ENCODE results near the gene MRPL11. TPM values are rescaled to one million over a fixed set of nuclear protein-coding genes. Genes with fewer than 3 reads are reported as not detected.

Gene MRPL11
- total and polyA plus RNA-seq, 2 donors (not counting 3 experiments of a cell fraction or from before 2014, with no cell fraction given), result 54.9 to 69.1 TPM

DNA sequence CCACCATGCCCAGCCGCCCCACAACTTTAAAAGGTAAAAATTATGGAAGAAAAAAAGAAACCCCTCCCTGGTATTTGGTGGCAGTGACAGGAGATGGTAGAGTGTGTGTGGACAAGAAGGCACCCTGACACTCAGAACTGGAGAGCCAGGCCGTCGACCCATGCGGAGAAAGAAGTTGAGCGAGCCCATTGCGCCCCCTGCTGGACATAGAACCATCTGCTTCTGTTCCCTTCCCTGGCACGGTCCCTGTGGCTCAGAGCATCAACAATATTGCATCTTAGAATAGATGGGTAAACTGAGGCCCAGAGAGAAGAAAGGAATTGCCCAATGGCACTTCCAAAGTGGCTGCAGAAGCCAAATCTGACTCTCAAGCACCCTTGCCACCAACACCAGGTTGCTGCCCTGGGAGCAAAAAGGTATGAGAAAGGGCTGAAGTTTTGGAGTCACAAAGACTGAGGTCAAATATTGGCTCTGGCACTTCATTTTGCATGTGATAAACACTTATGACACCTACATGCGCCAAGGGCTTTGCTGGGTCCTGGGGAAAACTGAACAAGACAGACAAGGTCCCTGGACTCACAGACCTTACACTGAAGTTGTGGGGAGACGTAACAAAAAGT lies 8.6 kb downstream of the MRPL11 start:
- Histone ChIP-seq H4K20me1 (replicated peaks; ENCODE audit: control insufficient read depth, extremely low read depth, insufficient read depth, low read length) (no peaks in the 10 kb centered on the region), H3K9me3 (replicated peaks; ENCODE audit: control insufficient read depth, insufficient read depth, low read length) (no peaks in the 10 kb centered on the region), H3K36me3 (ENCODE audit: control insufficient read depth in 2 of 2, extremely low read depth in 1 of 2, insufficient read depth in 2 of 2, low read length in 2 of 2) (peaks cover 1% of the 10 kb centered on the region in 2 experiments), H3K4me1 (ENCODE audit: control insufficient read depth, extremely low read depth, insufficient read depth, low read length) (no peaks in the 10 kb centered on the region), H3K79me2 (ENCODE audit: control insufficient read depth, insufficient read depth, low read length) (no peaks in the 10 kb centered on the region), H3K4me2 (ENCODE audit: insufficient read depth, low read length) (no peak overlapping the region), H2AFZ (ENCODE audit: low read depth, low read length) (no peak overlapping the region), H3K4me3 (replicated peaks in 1 of 3; ENCODE audit: insufficient read depth in 1 of 3, low read depth in 1 of 3, low read length in 3 of 3) (no peak overlapping the region), H3K27ac (ENCODE audit: insufficient read depth, low read depth, low read length) (no peak overlapping the region), H3K27me3 (ENCODE audit: control insufficient read depth in 2 of 2, insufficient read depth in 2 of 2, low read length in 2 of 2) (no peaks in the 10 kb centered on the region), H3K9ac (replicated peaks; ENCODE audit: extremely low read depth, insufficient read depth, low read length) (no peak overlapping the region), H3K9me1 (replicated peaks; ENCODE audit: control insufficient read depth, extremely low read depth, insufficient read depth, low read length) (no peaks in the 10 kb centered on the region)
- peak; percentile 91 for FAIRE-seq
- intact Hi-C loops (cut with micrococcal nuclease) (loop anchor here (1.0 kb wide), 1 partner anchor 22 kb away; no protein-coding TSS in a partner anchor), dilution Hi-C loops (cut with MboI; ENCODE audit: extremely low pct_ligation_motif_present, low sequenced_read_pairs) (no loop called here)
- CTCF ChIA-PET, result interaction anchor here (0.8 to 7.5 kb wide), 10 partner anchors 8 to 248 kb away, joined by 3 to 87 read pairs (median 5); partner anchors contain the start of genes MRPL11, NPAS4 and RBM4B
- no TSS peak for BruUV-seq (replicated peaks)
- no peak for TF ChIP-seq GATA2 (IDR thresholded peaks at IDR 0.05; ENCODE audit: insufficient read depth, insufficient read length, low read depth, low read length)
- TF ChIP-seq CTCF (IDR thresholded peaks at IDR 0.05; ENCODE audit: extremely low read depth in 1 of 2, insufficient read depth in 1 of 2, low read depth in 1 of 2, low read length in 2 of 2), result peak; percentile 86 to 94
- DNase-seq (ENCODE audit: low read depth, low spot score), result peak; percentile 45
- POLR2A ChIA-PET, result no interaction called here

GRCh38 chr11:66428933-66429332 lies 9.7 kb downstream of the MRPL11 start:
- no peak overlapping the region for H3K4me3 ChIP-seq (replicated peaks in 1 of 3; ENCODE audit: insufficient read depth in 1 of 3, low read depth in 1 of 3, low read length in 3 of 3)
- dilution Hi-C loops (cut with MboI; ENCODE audit: extremely low pct_ligation_motif_present, low sequenced_read_pairs) (no loop called here), intact Hi-C loops (cut with micrococcal nuclease) (no loop called here)
- no peaks in the 10 kb centered on the region for H3K36me3 ChIP-seq (ENCODE audit: control insufficient read depth in 2 of 2, extremely low read depth in 1 of 2, insufficient read depth in 2 of 2, low read length in 2 of 2)
- DNase-seq (ENCODE audit: low read depth, low spot score), result no peak
- ChIA-PET CTCF (interaction anchor here (0.8 to 7.5 kb wide), 8 partner anchors 8 to 249 kb away, joined by 3 to 87 read pairs (median 11); partner anchors contain the start of genes MRPL11, NPAS4 and RBM4B), POLR2A (no interaction called here)
- FAIRE-seq, result no peak
- H3K4me1 ChIP-seq (ENCODE audit: control insufficient read depth, extremely low read depth, insufficient read depth, low read length), result no peaks in the 10 kb centered on the region
- no peak overlapping the region for H3K9ac ChIP-seq (replicated peaks; ENCODE audit: extremely low read depth, insufficient read depth, low read length)
- no peaks in the 10 kb centered on the region for H4K20me1 ChIP-seq (replicated peaks; ENCODE audit: control insufficient read depth, extremely low read depth, insufficient read depth, low read length)
- no TSS peak for BruUV-seq (replicated peaks)
- no peak overlapping the region for H3K4me2 ChIP-seq (ENCODE audit: insufficient read depth, low read length)
- H3K9me1 ChIP-seq (replicated peaks; ENCODE audit: control insufficient read depth, extremely low read depth, insufficient read depth, low read length), result no peaks in the 10 kb centered on the region
- H3K9me3 ChIP-seq (replicated peaks; ENCODE audit: control insufficient read depth, insufficient read depth, low read length), result no peaks in the 10 kb centered on the region
- no peaks in the 10 kb centered on the region for H3K27me3 ChIP-seq (ENCODE audit: control insufficient read depth in 2 of 2, insufficient read depth in 2 of 2, low read length in 2 of 2)
- H3K79me2 ChIP-seq (ENCODE audit: control insufficient read depth, insufficient read depth, low read length), result no peaks in the 10 kb centered on the region
- no peak overlapping the region for H3K27ac ChIP-seq (ENCODE audit: insufficient read depth, low read depth, low read length)
- H2AFZ ChIP-seq (ENCODE audit: low read depth, low read length), result no peak overlapping the region
- TF ChIP-seq EZH2 (IDR thresholded peaks at IDR 0.05; ENCODE audit: borderline replicate concordance, low read depth, low read length, severe bottlenecking) (no peak), JUN (IDR thresholded peaks at IDR 0.05; ENCODE audit: borderline replicate concordance, insufficient read depth, insufficient read length, low read depth) (no peak), CTCF (IDR thresholded peaks at IDR 0.05; ENCODE audit: extremely low read depth in 1 of 2, insufficient read depth in 1 of 2, low read depth in 1 of 2, low read length in 2 of 2) (no peak), MAX (IDR thresholded peaks at IDR 0.05; ENCODE audit: insufficient read depth, insufficient read length) (no peak), POLR2A (IDR thresholded peaks at IDR 0.05; ENCODE audit: low read depth, low read length) (no peak), POLR2AphosphoS5 (IDR thresholded peaks at IDR 0.05; ENCODE audit: insufficient read depth, low read depth, low read length) (no peak), GATA2 (IDR thresholded peaks at IDR 0.05; ENCODE audit: insufficient read depth, insufficient read length, low read depth, low read length) (no peak), FOS (IDR thresholded peaks at IDR 0.05; ENCODE audit: borderline replicate concordance, insufficient read depth, low read length) (no peak), MYC (IDR thresholded peaks at IDR 0.05; ENCODE audit: low read depth, low read length) (no peak)
